Measurements from ENCODE around the gene CES1.

DNA sequence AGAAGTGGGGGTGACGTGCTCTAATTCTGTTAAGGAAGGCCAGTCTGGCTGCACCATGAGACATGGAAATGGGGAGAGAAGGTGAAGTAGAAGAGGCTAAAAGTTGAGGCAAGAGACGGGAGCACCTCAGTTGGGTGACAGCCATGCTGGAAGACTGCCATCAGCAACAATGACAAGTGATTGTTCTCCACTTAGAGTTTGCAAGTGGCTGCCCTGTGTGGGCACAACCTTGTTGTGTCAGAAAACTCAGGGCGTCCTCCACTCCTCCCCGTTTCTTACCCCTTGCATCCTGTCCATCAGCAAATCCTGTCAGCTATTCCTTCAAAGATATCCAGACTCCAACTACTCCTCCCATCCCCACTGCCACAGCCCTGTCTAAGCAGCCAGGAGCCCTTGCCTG lies 17.6 kb downstream of the CES1 start:
- no peak for TF ChIP-seq TEAD4 (IDR thresholded peaks at IDR 0.05; ENCODE audit: low read depth, low read length)
- no peak for TF ChIP-seq POLR2A (IDR thresholded peaks at IDR 0.05; ENCODE audit: control extremely low read depth in 1 of 2, low read depth in 2 of 2, low read length in 2 of 2)
- TF ChIP-seq, protein P1, sequence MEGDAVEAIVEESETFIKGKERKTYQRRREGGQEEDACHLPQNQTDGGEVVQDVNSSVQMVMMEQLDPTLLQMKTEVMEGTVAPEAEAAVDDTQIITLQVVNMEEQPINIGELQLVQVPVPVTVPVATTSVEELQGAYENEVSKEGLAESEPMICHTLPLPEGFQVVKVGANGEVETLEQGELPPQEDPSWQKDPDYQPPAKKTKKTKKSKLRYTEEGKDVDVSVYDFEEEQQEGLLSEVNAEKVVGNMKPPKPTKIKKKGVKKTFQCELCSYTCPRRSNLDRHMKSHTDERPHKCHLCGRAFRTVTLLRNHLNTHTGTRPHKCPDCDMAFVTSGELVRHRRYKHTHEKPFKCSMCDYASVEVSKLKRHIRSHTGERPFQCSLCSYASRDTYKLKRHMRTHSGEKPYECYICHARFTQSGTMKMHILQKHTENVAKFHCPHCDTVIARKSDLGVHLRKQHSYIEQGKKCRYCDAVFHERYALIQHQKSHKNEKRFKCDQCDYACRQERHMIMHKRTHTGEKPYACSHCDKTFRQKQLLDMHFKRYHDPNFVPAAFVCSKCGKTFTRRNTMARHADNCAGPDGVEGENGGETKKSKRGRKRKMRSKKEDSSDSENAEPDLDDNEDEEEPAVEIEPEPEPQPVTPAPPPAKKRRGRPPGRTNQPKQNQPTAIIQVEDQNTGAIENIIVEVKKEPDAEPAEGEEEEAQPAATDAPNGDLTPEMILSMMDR (IDR thresholded peaks at IDR 0.05; ENCODE audit: control extremely low read depth in 1 of 3, insufficient read depth in 1 of 3, low read depth in 1 of 3, low read length in 3 of 3), result no peak
- TF ChIP-seq YY1 (IDR thresholded peaks at IDR 0.05; ENCODE audit: low read depth, low read length), result no peak
- no peak for TF ChIP-seq CHD2 (IDR thresholded peaks at IDR 0.05; ENCODE audit: low read length)

Measured in H1 (cell line).